SU-DHL-6 (cell line): ENCODE measurements around the gene MYH16.

Source experiments
- CTCF ChIP-seq: fragments of 200-600 bp; sonication (generic); IDR thresholded peaks from one replicate; pipeline ENCODE4 v1.5.1; 2017; ENCODE audit warnings: antibody characterized with exemption, mild to moderate bottlenecking, low read length, moderate library complexity; ENCODE audit not compliant: insufficient read depth, poor library complexity, severe bottlenecking
- EZH2phosphoT487 ChIP-seq: fragments of 200-600 bp; sonication (generic), shearing (Covaris generic); conservative IDR thresholded peaks from 2 replicates; pipeline ENCODE4 v1.6.1; 2018; ENCODE audit warnings: mild to moderate bottlenecking, antibody characterized with exemption, low read length, moderate library complexity, mixed read lengths

- TF ChIP-seq EZH2phosphoT487 (no peak), CTCF (no peak)
Measured at GRCh38 chr7:99238558-99239341, 33.9 kb upstream of the MYH16 start.
